Gastrocnemius medialis (tissue), 4 donors: ENCODE data around the gene CACYBP. TPM values are rescaled to one million over a fixed set of nuclear protein-coding genes. Genes with fewer than 3 reads are reported as not detected.
"Not testable (repeated sequence)": the region's sequence is repeated elsewhere in the genome, so short reads cannot be mapped to it uniquely, and the experiment has no call there.

Experiments
- ATAC-seq, 2 donors: fragments of 150-250 bp; one replicate each; pipeline ENCODE4 v1.9.1; 2016
- DNase-seq, 2 donors: peaks; one replicate each; pipeline ENCODE4 v3.0.0-alpha.2; 2019
- H3K27ac ChIP-seq, 4 donors: fragments of 200-600 bp; sonication (generic); 1 replicate in 1 of 4; 2 replicates in 3 of 4; pipeline ENCODE4 v1.5.1; 2016 to 2018; ENCODE audit warnings: mild to moderate bottlenecking in 2 of 4, moderate library complexity in 1 of 4
- H3K27me3 ChIP-seq, 3 donors: fragments of 200-600 bp; sonication (generic) in 2 of 3; 1 replicate in 1 of 3; 2 replicates in 2 of 3; pipeline versions ENCODE4 v1.5.1 to v1.6.0; 2016 to 2019; ENCODE audit warnings: mild to moderate bottlenecking in 1 of 3, moderate library complexity in 1 of 3
- H3K36me3 ChIP-seq, 2 donors: fragments of 200-600 bp; sonication (generic) in 1 of 2; one replicate each; pipeline ENCODE4 v1.5.1; 2017 to 2018
- H3K4me1 ChIP-seq, 2 donors: fragments of 200-600 bp; sonication (generic) in 1 of 2; one replicate each; pipeline ENCODE4 v1.5.1; 2016 to 2017; ENCODE audit warnings: mild to moderate bottlenecking in 2 of 2
- H3K4me3 ChIP-seq, 4 donors: fragments of 200-600 bp; sonication (generic) in 3 of 4; 1 replicate in 1 of 4; 2 replicates in 3 of 4; pipeline ENCODE4 v1.5.1; 2016 to 2019; ENCODE audit warnings: mild to moderate bottlenecking in 2 of 4
- H3K9me3 ChIP-seq, 3 donors: fragments of 200-600 bp; sonication (generic) in 2 of 3; 1 replicate in 1 of 3; 2 replicates in 2 of 3; pipeline ENCODE4 v1.5.1; 2016 to 2019
- CTCF ChIP-seq, 5 experiments: fragments of 450-650 bp in 3 of 5; fragments of 200-600 bp in 2 of 5; sonication (generic) in 2 of 5; IDR thresholded peaks in 4 of 5; conservative IDR thresholded peaks in 1 of 5; 1 replicate in 4 of 5; 2 replicates in 1 of 5; pipeline ENCODE4 v1.5.1; 2016 to 2019; ENCODE audit warnings: antibody characterized with exemption in 5 of 5, mild to moderate bottlenecking in 3 of 5, moderate library complexity in 3 of 5
- POLR2A ChIP-seq, 2 donors: fragments of 450-650 bp; IDR thresholded peaks; one replicate each; pipeline ENCODE4 v1.6.1; 2017; ENCODE audit warnings: antibody characterized with exemption in 2 of 2, mild to moderate bottlenecking in 2 of 2, moderate library complexity in 2 of 2
- in situ Hi-C, 4 donors: fragments of 200-750 bp; cut with MboI; loops; one replicate each; pipeline versions ENCODE4 v1.15.0 to v1.8.0; 2017; ENCODE audit warnings: low sequenced_read_pairs in 4 of 4
- intact Hi-C: fragments of 100-400 bp; cut with DNase I; formaldehyde crosslinking; loops from one replicate; pipeline ENCODE4 v1.15.1; 2023; ENCODE audit warnings: low total_unique reads
- total RNA-seq, 4 donors: library from RNA; depleted of rRNA; stranded (reverse); fragments of >200 nt; gene quantifications; one replicate each; pipeline versions ENCODE4 v1.1.0 to v1.2.3, GENCODE V29; 2016

The CACYBP gene
- total RNA-seq, 4 donors from 2014 or later: 32.9 to 99.6 (median 73.7) TPM

GRCh38 chr1:175009532-175009931, 9.8 kb downstream of the CACYBP start:
- Histone ChIP-seq H3K27me3 (no peaks in the 10 kb centered on the region), H3K36me3 (peaks cover 0 to 82% of the 10 kb centered on the region in 2 donors), H3K9me3 (no peaks in the 10 kb centered on the region), H3K4me1 (peaks cover 4 to 16% of the 10 kb centered on the region in 2 donors), H3K27ac (peak overlapping the region in 1 of 4 donors; percentile 20), H3K4me3 (no peak overlapping the region)
- DNase-seq: no peak
- in situ Hi-C loops: no loop called here
- intact Hi-C loops: no loop called here
- no peak for ATAC-seq
- no peak for TF ChIP-seq POLR2A (IDR thresholded peaks at IDR 0.05)

GRCh38 chr1:175013445-175013844, 13.7 kb downstream of the CACYBP start:
- TF ChIP-seq POLR2A (IDR thresholded peaks at IDR 0.05) (no peak), CTCF (IDR thresholded peaks at IDR 0.05 in 4 of 5, conservative IDR thresholded peaks at IDR 0.05 in 1 of 5) (no peak)
- DNase-seq: no peak
- peaks cover 0 to 85% of the 10 kb centered on the region in 2 donors for H3K36me3 ChIP-seq
- H3K27ac ChIP-seq: no peak overlapping the region
- H3K4me1 ChIP-seq: peaks cover 18 to 37% of the 10 kb centered on the region in 2 donors
- H3K9me3 ChIP-seq: no peaks in the 10 kb centered on the region
- H3K4me3 ChIP-seq: no peak overlapping the region
- ATAC-seq: no peak
- intact Hi-C loops: no loop called here
- no peaks in the 10 kb centered on the region for H3K27me3 ChIP-seq
- in situ Hi-C loops: no loop called here

- intact Hi-C loops: no loop called here
- peaks cover 14 to 28% of the 10 kb centered on the region in 2 donors for H3K4me1 ChIP-seq
- DNase-seq (no peak), ATAC-seq (no peak)
- in situ Hi-C loops: no loop called here
- H3K36me3 ChIP-seq: peaks cover 0 to 70% of the 10 kb centered on the region in 2 donors
- peak overlapping the region; percentile 81 to 91 (median 86) for H3K27ac ChIP-seq
- no peaks in the 10 kb centered on the region for H3K9me3 ChIP-seq
- H3K27me3 ChIP-seq: no peaks in the 10 kb centered on the region
- H3K4me3 ChIP-seq: no peak overlapping the region
- no peak for TF ChIP-seq CTCF (IDR thresholded peaks at IDR 0.05 in 4 of 5, conservative IDR thresholded peaks at IDR 0.05 in 1 of 5)
- no peak for TF ChIP-seq POLR2A (IDR thresholded peaks at IDR 0.05)
Measured at GRCh38 chr1:175015243-175015642, 15.5 kb downstream of the CACYBP start.

GRCh38 chr1:175019524-175019923, 19.8 kb downstream of the CACYBP start:
- in situ Hi-C loops: no loop called here
- intact Hi-C loops: no loop called here
- Histone ChIP-seq H3K27me3 (no peaks in the 10 kb centered on the region), H3K4me1 (peaks cover 29 to 50% of the 10 kb centered on the region in 2 donors), H3K4me3 (no peak overlapping the region), H3K36me3 (peaks cover 0 to 28% of the 10 kb centered on the region in 2 donors), H3K9me3 (no peaks in the 10 kb centered on the region), H3K27ac (no peak overlapping the region)
- ATAC-seq: no peak
- no peak for TF ChIP-seq CTCF (IDR thresholded peaks at IDR 0.05 in 4 of 5, conservative IDR thresholded peaks at IDR 0.05 in 1 of 5)
- TF ChIP-seq POLR2A (IDR thresholded peaks at IDR 0.05): no peak
- no peak for DNase-seq

GRCh38 chr1:175023043-175023921, 23.5 kb downstream of the CACYBP start, which contains the start of gene MRPS14:
MRPS14 (minus strand) TSS chr1:175023425; CDS start chr1:175023408, 17 bp downstream.
- intact Hi-C loops: loop anchor here (1.0 to 10.0 kb wide), 3 partner anchors 24 to 292 kb away; partner anchors contain the start of genes CACYBP and KIAA0040
- Histone ChIP-seq H3K4me1 (peaks cover 15 to 22% of the 10 kb centered on the region in 2 donors), H3K27me3 (no peaks in the 10 kb centered on the region), H3K9me3 (no peaks in the 10 kb centered on the region), H3K4me3 (peak within 1 kb of the TSS; percentile 93 to 99 (median 98)), H3K36me3 (peaks cover 0 to 2% of the 10 kb centered on the region in 2 donors), H3K27ac (peak within 1 kb of the TSS; percentile 88 to 95 (median 90))
- peak; percentile 98 for ATAC-seq
- DNase-seq: peak; percentile 95 to 98
- in situ Hi-C loops: loop anchor here in 1 of 4 donors (10.0 kb wide), 1 partner anchor 302 kb away; no protein-coding TSS in a partner anchor
- TF ChIP-seq CTCF (IDR thresholded peaks at IDR 0.05 in 4 of 5, conservative IDR thresholded peaks at IDR 0.05 in 1 of 5) (no peak), POLR2A (IDR thresholded peaks at IDR 0.05) (peak; percentile 84 to 86)

GRCh38 chr1:175023922-175024242, 24.1 kb downstream of the CACYBP start:
- Histone ChIP-seq H3K4me3 (peak overlapping the region; percentile 93 to 99 (median 98)), H3K4me1 (peaks cover 15 to 22% of the 10 kb centered on the region in 2 donors), H3K27ac (peak overlapping the region; percentile 88 to 95 (median 90))
- DNase-seq, H3K9me3 ChIP-seq, H3K36me3 ChIP-seq, H3K27me3 ChIP-seq: not testable (repeated sequence)
- in situ Hi-C loops (loop anchor here in 1 of 4 donors (10.0 kb wide), 1 partner anchor 301 kb away; no protein-coding TSS in a partner anchor), intact Hi-C loops (loop anchor here (1.0 to 10.0 kb wide), 3 partner anchors 25 to 291 kb away; partner anchors contain the start of genes CACYBP and KIAA0040)
- peak in 1 of 2 donors; percentile 4 for ATAC-seq
